Muscle of back (tissue), 11 donors: Measurements from ENCODE around the gene FCRL6. TPM values are rescaled to one million over a fixed set of nuclear protein-coding genes. Genes with fewer than 3 reads are reported as not detected.

Experiments used
- DNase-seq, 3 donors: peaks; one replicate each; pipeline versions ENCODE4 v3.0.0 to v3.0.0-alpha.2; 2013
- polyA plus RNA-seq, 10 donors: library from polyadenylated mRNA; unstranded; fragments of 120-200 nt; gene quantifications; one replicate each; pipeline ENCODE4 v1.2.1, GENCODE V29; 2013; ENCODE audit not compliant: insufficient read length in 10 of 10

FCRL6 gene
- polyA plus RNA-seq, 10 donors, result 0.13 to 0.31 (median 0.19) TPM; not detected in 6

DNA sequence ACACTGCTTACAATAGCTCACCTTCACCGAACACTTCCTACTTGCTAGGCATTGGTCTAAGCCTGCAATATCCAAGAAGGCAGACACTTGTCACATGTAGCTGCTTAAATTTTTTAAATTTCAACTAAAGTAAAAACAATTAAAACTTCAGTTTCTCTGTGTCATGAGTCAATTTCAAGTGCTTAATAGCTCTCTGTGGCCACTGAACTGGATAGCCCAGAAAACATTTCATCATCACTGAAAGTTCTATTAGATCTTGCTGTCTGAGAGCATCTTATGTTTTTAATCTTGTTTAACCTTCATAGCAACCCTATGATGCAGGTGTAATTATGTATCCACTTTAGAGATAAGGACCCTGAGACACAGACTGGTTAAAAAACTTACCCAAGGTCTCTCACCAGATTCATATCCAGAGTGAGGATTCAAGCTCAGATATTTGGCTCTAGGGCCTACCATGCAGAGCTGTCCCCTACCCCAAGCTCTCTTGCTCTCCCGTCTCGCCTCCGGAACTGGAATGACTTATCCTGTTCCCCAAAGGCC, 2.6 kb upstream of the FCRL6 start:
- DNase-seq, result no peak

DNA sequence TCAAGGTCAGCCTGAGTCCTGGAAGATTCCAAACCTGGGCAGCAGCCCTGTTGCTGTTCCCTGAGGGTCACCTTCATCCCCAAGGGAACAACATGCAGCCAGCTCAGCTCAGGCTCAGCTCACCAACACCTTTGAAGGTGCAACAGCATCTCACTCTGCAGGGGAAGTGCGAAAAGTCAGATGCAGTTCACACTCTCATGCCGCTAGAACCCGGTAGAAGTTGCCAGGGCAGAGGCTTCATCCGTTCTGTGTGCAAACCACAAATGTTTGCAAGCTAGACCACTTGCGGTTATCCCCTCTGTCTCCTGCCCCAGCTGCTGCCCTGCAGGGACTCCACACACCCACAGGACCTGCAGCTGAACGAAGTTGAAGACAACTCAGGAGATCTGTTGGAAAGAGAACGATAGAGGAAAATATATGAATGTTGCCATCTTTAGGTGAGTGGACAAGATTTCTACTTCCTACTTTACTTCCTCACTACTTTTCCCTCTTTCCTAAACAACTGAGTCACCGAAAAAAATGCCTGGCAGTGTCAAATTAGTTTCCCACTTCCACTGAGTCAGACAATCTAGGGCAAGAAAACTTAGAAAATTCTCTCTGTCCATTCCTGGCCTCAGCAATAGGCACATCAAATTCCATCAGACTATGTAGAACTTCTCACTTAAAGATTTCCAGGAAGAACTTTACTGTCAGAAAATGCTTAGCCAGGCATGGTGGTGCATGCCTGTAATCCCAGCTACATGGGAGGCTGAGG, 1.8 kb upstream of the FCRL6 start:
- no peak for DNase-seq

DNA sequence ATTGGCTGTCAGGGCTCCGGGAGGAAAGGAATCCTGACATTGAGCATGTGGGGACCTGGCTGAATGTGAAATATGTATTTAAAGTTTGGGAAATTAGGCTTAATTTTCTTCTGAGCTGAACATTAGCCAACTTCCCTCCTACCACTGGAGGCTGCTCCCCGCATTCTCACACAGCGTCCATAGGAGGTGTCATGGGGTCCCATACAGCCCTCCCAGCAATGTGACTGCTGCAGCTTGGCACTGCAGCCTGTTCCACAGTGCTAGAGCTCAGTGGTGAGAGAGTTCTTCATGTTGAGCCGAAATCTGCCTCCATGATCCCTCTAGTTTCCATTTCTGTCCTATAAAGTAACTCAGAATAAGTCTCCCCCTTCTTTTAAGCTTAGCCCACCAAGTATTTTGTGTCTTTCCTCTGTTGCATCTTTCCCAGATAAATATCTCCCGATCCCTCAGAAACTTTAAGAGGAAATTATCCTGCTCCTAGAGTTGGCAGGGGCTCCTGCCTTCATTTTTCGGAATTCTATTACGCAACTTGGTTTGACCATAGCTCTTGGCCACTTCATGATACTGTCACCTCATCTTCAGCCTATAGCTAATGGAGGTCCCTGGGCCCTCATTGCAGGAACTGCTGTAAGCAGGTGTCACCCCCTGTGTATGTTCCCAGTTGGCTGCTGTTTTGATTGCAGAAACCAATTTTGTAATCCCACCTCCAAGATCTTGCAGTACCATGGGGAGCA, 2.0 kb downstream of the FCRL6 start:
- no peak for DNase-seq

DNA sequence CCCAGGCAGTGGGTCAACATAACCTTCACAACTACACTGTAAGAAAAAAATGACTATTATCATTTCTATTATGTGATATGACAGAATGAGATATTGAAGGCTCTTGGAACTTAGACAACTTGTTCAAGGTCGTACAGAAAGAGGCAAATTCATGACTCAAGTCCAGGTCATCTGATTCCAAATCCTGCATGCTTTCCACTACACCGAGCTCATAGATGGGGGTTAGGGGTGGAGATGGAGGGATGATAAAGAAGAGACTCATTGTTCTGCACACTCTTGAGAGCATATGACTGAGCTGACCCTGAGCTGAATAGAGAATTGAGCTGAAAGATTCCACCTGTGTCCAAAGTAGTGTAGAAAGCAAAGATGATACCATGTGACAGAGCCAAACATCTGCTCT, 2.8 kb downstream of the FCRL6 start:
- DNase-seq, result no peak

DNA sequence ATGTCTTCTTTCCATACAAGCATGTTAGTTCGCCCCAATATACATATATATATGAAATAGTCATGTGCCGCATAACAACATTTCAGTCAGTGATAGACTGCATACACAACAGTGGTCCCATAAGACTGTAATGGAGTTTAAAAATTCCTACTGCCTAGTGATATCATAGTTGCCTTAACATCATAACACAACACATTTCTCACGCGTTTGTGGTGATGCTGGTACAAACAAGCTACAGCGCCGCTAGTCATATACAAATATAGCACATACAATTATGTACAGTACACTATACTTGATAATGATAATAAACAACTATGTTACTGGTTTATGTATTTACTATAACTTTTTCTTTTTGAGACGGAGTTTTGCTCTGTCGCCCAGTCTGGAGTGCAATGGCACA, 13.8 kb downstream of the FCRL6 start:
- no peak for DNase-seq

DNA sequence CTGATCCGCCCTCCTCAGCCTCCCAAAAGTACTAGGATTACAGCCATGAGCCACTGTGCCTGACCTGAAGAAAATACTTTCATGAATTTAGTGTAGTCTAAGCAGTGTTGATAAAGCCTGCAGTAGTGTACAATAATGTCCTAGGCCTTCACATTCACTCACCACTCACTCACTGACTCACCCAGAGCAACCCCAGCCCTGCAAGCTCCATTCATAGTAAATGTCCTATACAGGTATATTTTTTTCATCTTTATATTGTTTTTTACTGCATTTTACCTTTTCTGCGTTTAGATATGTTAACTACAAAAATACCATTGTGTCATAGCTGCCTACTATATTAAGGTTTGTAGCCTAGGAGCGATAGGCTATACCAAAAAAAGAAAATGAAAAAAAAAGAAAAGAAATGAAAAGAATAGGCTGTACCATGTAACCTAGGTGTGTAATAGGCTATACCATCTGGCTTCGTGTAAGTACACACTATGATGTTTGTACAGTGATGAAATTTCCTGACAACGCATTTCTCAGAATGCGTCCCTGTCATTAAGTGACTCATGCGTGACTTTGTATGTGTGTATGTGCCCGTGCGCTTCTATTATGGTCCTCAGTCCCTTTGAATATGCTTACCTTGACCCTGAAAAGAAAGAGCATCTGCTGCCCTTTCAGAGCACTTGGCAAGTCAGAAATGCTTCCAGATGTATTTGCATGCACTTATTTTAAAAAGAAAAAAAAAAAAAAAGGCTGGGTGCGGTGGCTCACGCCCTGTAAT, 15.3 kb downstream of the FCRL6 start:
- DNase-seq, result no peak

DNA sequence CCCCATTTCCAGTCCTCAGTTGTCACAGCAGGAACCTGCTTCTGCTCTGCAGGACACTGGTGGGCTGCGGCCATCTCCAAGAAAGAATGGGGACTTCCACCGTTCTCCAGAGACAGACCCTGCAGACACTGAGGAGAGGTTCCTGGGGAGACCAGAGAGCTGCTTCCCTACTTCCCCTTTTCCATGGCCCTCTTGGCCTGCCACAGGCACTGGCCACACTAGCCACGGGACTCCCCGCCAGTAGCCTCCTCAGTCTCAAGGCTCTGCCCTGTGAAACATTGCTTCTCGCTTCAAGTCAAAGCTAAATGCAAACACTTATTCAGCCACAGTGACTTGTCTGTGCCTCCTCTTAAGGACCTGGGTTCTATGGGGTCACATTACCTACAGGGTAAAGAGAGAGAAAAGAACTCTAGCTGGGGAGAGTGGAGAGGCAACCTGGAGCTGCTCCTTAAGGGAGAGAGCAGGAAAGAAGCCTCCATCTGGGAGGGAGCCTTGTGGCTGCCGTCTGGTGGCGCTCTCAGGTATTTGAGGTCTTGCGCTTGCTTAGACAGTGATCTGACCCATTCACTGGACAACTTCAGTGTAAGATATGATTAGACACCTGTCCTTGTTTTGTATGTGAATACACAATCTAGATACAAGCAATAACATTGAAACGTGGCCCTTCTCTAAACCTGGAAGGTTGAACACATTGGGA, 19.2 kb downstream of the FCRL6 start:
- DNase-seq, result peak in 2 of 3 donors; percentile 38 to 56

DNA sequence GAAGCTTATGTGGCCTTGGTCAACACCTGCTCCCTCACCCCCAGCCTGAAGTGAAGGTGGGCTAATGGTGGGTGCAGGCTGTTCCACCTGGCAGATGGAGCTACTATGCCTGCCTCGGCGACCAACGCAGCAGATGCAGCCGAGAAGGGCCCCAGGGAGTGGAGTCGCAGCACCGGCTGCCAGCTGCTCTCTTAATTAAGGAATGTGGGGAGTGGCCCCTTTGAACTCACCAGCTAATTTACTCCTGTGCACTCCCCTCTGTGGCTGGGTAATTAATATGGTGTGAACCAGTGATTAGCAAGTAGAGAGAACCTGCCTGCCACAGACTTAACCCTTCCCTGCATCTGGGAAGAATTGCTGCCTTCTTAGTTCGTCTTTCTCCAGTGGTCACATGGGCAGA, 21.2 kb downstream of the FCRL6 start:
- DNase-seq, result no peak

DNA sequence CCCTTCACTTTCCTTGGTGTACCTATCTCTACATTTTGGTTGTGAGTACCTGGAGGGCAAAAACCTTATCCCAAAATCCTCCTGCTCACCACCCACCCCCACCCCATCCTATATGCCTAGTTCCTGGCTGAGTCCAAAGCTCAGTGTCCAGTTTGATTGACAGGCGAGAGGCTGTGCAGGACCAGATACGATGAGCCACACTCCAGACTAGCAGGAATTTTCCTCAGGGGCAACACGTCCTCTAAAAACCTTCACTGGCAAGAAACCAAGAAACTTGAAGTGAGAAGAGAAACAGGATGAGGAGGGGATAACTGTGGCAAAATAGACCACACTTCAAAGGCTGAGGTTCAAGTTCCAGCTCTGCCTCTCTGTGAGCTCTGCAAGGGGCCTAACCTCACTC, 23.4 kb downstream of the FCRL6 start:
- DNase-seq, result no peak

DNA sequence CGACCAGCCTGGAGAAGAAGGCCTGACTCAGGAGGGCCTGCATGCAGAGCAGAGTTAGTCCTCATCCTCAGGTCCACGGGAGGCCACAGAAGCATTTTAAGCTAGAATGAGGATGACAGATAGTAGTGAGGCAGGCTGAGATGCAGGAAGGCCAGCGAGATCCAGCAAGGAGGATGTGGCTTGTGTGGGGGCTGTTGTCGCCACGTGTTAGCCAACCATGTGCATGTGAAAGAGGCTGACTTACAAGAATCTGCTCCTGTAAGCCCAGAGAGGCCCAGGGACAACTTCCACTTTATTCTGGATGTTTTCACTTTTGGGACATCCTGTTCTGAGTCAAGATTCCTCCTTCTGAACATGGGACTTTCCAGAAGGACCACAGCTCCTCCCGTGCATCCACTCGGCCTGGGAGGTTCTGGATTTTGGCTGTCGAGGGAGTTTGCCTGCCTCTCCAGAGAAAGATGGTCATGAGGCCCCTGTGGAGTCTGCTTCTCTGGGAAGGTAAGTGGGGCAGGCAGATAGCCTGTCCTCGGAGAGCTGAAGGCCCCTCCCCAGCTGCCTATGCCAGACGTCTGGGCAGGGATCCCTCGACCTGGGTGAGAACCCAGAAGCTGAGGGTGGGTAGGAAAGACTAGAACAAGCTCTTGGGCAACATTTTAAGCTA, 24.4 kb downstream of the FCRL6 start, which contains the start of gene SLAMF8:
TSS of gene SLAMF8 (plus strand) at position 433 of the 661 bp plus-strand sequence. CDS start at position 459, 26 bp downstream.
- DNase-seq, result no peak

DNA sequence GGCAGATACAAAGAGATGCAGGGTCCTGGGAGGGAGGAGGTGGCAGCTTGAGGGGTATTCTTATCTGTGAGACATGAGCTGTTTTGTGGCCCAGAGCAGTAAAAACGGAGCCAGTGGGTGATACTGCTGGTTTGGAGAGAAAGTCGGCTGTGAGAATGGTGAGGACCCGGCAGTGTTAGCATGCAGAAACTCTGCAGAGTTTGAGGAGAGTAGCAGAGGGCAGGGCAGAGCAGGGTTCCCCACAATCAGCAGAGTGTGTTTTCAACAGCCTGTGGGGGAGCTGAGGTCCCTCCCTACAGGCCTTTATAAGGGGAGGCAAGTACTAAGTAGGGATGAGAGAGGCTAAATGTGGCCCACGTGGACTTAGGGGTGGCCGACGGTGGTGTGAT, 24.9 kb downstream of the FCRL6 start:
- DNase-seq, result no peak

DNA sequence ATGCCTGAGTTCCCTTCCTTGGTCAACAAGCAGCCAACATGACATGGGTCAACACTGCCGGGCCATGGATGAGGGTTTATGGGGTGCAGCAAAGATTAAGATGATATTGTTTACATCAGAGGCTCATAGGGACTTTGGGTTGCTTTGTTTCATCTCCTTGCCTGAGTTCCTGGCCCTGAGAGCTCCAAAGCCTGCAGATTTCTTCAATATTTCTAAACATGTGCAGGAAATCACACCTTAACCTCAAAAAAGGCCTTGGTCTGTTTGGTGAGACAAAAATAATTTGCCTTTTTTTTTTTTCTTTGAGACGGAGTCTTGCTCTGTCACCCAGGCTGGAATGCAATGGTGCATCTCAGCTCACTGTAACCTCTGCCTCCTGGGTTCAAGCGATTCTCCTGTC, 25.4 kb downstream of the FCRL6 start:
- no peak for DNase-seq

DNA sequence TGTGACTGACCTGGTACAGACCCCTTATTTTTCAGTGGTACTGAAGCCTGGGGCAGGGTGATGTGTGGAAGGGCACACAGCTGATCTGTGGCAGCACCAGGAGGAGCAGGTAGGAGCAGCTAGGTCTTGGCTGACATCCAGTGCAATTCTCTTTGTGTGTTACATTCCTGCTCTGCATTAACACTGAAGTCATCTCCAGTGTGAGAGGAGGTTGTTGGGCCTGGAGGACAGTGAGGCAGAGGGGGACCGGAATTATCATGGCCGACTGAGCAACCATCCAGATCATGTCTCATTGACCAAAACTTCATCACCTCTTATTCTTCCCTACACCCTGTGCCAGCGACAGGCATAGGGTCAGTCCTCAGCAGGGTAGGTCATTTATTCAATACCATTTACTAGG, 26.0 kb downstream of the FCRL6 start:
- DNase-seq, result no peak

DNA sequence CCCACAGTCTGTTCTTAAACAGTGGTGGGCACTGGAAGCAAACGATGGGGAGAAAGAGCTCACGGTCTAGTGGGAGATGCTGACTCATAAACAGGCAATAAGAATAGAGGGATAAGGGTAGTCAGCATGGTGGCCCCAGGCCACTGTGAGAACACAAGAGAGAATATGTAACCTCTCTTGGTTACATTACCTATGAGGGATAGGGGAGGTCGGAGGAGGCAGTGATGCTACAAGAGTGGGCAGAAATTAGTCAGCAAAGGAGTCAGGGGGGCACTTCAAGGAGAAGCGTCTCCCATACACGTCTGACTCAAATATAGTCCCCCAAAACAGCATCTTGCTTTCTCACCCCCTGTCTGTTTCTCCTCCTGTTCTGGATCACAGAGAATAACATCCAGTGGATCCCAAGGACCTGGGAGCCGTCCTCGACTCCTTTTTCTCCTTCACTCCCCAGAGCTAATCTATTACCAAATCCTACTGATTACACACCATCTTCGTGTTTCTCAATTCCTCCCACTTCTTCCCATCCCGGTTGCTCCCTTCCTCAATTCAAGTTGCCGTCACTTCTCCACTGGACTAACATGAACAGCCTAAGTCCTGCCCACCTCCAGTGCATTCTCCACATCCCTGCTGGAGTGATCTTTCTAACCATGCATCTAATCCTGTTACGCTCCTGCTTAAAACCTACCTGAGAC, 26.6 kb downstream of the FCRL6 start:
- no peak for DNase-seq

DNA sequence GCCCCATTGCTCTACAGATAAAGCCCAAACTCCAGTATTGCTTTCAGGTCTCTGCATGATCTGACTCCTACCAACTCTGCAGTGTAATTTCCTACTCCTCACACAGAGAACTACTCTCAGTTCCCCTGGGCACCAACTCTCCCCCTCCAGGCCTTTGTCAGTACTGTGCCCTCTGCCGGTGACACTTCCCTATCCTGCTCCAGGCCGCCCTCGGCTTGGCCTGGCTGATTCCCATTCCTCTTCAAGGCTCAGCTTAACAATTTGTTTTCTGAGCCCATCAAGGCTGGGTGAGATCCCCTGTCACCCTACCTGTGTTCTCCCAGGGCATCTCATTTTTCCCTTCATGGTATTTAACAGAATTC, 27.1 kb downstream of the FCRL6 start:
- DNase-seq, result peak in 2 of 3 donors; percentile 16 to 30

DNA sequence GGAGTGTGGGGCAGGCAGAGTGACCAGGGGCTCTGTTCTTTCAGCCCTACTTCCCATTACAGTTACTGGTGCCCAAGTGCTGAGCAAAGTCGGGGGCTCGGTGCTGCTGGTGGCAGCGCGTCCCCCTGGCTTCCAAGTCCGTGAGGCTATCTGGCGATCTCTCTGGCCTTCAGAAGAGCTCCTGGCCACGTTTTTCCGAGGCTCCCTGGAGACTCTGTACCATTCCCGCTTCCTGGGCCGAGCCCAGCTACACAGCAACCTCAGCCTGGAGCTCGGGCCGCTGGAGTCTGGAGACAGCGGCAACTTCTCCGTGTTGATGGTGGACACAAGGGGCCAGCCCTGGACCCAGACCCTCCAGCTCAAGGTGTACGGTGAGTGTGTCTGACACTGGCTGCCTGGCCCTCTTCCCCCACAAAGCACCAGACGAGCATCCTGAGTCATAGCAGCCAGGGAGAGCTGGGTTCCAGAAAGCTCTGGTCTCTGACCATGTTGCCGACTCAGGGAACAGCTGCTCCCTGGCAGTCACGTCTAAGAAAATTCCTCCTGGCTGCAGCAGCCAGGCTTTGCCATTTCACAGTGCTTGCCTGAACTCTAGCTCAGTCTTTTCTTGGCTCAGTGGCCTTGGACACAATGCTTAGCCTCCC, 27.8 kb downstream of the FCRL6 start:
- peak; percentile 27 to 74 (median 63) for DNase-seq

DNA sequence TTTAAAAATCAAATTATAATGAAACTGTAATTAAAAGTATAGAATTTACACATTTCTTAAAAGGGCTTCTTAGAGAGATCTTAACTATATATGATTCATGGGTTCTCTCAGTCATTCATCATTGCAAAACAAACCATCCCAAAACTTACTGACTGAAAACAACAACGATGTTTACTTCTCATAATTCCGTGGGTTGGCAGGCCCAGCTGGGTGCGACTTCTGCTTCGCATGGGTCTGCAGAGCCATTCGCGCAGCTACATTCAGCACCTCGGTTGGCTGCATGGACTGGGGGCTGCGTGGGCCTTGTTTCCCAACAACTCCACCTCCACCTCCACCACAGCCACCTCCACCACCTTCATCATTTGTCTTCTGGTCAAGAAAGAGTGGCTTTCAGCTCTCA, 28.6 kb downstream of the FCRL6 start:
- no peak for DNase-seq

DNA sequence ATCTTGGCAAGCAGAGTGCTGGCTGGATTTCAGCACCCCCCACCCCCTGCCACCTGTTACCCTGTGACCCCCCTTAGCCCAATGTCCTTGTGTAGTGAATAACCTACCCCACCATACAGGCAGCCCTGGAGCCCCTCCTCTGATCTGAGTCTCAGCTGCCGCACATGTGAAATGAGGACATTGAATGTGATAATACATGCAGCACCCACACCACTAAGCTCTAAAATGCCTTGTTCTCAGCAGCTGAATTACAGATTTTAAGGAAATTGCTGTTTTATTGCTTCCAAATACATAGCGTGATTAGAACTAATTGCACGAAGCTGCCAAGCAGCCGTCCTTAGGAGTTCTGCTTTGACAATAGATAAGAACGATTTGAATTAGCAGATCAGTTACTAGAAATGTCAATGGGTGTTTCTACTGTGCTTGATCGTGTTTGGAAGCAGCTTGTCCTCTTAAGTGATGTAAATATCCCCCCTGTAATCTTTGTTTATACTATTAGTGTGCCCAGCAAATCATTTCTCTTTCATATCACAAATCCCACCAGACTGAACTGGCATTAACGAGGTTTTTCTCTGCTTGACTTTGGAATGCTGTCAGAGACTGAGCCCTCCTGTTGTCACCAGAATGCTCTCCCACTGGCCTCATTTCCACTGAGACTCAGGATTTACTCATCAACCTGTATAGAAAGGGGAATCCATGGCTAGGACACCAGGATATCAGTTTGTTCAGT, 29.4 kb downstream of the FCRL6 start:
- DNase-seq, result no peak

DNA sequence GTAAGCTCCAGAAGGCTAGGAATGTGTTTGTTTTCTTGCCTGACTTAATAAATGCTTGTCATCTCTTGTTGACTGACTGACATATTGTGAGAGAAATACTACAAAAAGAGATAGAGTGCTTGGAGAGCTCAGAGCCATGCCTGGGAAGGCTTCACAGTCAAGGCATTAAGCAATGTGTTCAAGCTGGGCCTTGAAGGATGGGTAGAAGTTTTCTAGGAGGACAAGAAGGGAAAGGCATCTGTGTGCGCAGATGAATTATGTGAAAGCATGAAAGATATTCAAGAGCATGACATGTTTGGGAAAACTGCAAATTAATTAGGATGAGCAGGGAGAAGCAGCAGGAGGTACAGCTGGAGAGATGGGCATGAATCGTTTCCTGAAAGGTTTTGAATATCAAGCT, 30.1 kb downstream of the FCRL6 start:
- no peak for DNase-seq
